HCT116 (cell line): Measurements from ENCODE around the gene C1orf56. TPM values are rescaled to one million over a fixed set of nuclear protein-coding genes. Genes with fewer than 3 reads are reported as not detected.

Experiments
- ATAC-seq: fragments of 200-7000 bp; cut with Tn5 transposase; 2 replicates; pipeline ENCODE4 v1.9.1; 2020; ENCODE audit warnings: mild to moderate bottlenecking, moderate library complexity
- BruUV-seq: library from RNA; stranded (reverse); fragments of 400-500 nt; replicated peaks from 2 replicates; lab custom pipeline; 2021; lab: Mats Ljungman, UMichigan
- CTCF ChIA-PET: fragments of 300-600 bp; sonication (Branson Sonifier 250); formaldehyde crosslinking; loops from one replicate; lab custom pipeline; 2021; ENCODE audit warnings: antibody characterized with exemption; lab: Charles Lee
- POLR2A ChIA-PET: fragments of 300-600, 350-600 bp; sonication (Branson Sonifier 250); formaldehyde crosslinking; loops from one replicate; lab custom pipeline; 2021; ENCODE audit warnings: antibody characterized with exemption; lab: Charles Lee
- RAD21 ChIA-PET, 2 experiments: fragments of 300-600 bp; sonication (Branson Sonifier 250); formaldehyde crosslinking; loops; one replicate each; lab custom pipeline; 2023; ENCODE audit warnings: low total read pairs in 2 of 2; ENCODE audit not compliant: uncharacterized antibody in 2 of 2, unreplicated experiment in 2 of 2, low non-redundant PET in 1 of 2; lab: Charles Lee
- DNase-seq: peaks from one replicate; pipeline ENCODE4 v3.0.0-alpha.2; 2010; ENCODE audit warnings: low read depth, low spot score
- H2AFZ ChIP-seq: fragments of 200-600 bp; shearing (Covaris generic), sonication (generic); 2 replicates; pipeline ENCODE4 v1.6.1; 2017; ENCODE audit warnings: low read depth, mixed run types, mixed read lengths, antibody characterized with exemption, low read length; ENCODE audit not compliant: poor library complexity, severe bottlenecking
- H3K27ac ChIP-seq: 2 replicates; pipeline ENCODE4 v1.5.1; 2012; ENCODE audit warnings: low read depth, low read length
- H3K27me3 ChIP-seq: fragments of 200-600 bp; sonication (generic); 2 replicates; pipeline ENCODE4 v1.6.1; 2016; ENCODE audit warnings: mixed run types, low read length, mixed read lengths; ENCODE audit not compliant: insufficient read depth
- H3K36me3 ChIP-seq, 2 experiments: fragments of 200-500 bp in 1 of 2; fragments of 200-600 bp in 1 of 2; sonication (Bioruptor generic) in 1 of 2; sonication (generic) in 1 of 2; 2 replicates each; pipeline versions ENCODE4 v1.5.1 to v1.6.1; 2014 to 2016; ENCODE audit warnings: low read length in 2 of 2, inconsistent platforms in 1 of 2, mixed read lengths in 1 of 2, mixed run types in 1 of 2; ENCODE audit not compliant: insufficient read depth in 2 of 2, control insufficient read depth in 1 of 2
- H3K4me1 ChIP-seq, 2 experiments: fragments of 200-600 bp in 1 of 2; sonication (generic) in 1 of 2; 2 replicates each; pipeline versions ENCODE4 v1.5.1 to v1.6.1; 2012 to 2017; ENCODE audit warnings: low read length in 2 of 2, inconsistent platforms in 1 of 2, mild to moderate bottlenecking in 1 of 2, mixed read lengths in 1 of 2, mixed run types in 1 of 2, moderate library complexity in 1 of 2; ENCODE audit not compliant: insufficient read depth in 2 of 2, control insufficient read depth in 1 of 2
- H3K4me2 ChIP-seq: fragments of 200-600 bp; sonication (generic); 2 replicates; pipeline ENCODE4 v1.6.1; 2017; ENCODE audit warnings: mixed run types, low read length, mixed read lengths
- H3K4me3 ChIP-seq, 2 experiments: fragments of 200-600 bp in 1 of 2; sonication (generic) in 1 of 2; replicated peaks in 1 of 2; 2 replicates each; pipeline ENCODE4 v1.5.1; 2011 to 2016; ENCODE audit warnings: low read length in 2 of 2, control low read depth in 1 of 2, low read depth in 1 of 2, mild to moderate bottlenecking in 1 of 2, mixed read lengths in 1 of 2, mixed run types in 1 of 2
- H3K79me2 ChIP-seq: fragments of 200-600 bp; sonication (generic); 2 replicates; pipeline ENCODE4 v1.6.1; 2017; ENCODE audit warnings: mild to moderate bottlenecking, mixed run types, low read length, moderate library complexity, mixed read lengths; ENCODE audit not compliant: insufficient read depth
- H3K9ac ChIP-seq: fragments of 200-600 bp; sonication (generic); 2 replicates; pipeline ENCODE4 v1.6.1; 2016; ENCODE audit warnings: low read length, mixed read lengths
- H3K9me2 ChIP-seq: fragments of 200-600 bp; sonication (generic), shearing (Covaris generic); 2 replicates; pipeline ENCODE4 v1.6.1; 2017; ENCODE audit warnings: mixed run types, mild to moderate bottlenecking, moderate library complexity; ENCODE audit not compliant: insufficient read depth
- H3K9me3 ChIP-seq, 2 experiments: fragments of 200-500 bp in 1 of 2; fragments of 200-600 bp in 1 of 2; sonication (Bioruptor generic) in 1 of 2; sonication (generic) in 1 of 2; 2 replicates each; pipeline ENCODE4 v1.6.1; 2014 to 2017; ENCODE audit warnings: low read length in 2 of 2, mixed read lengths in 2 of 2, inconsistent platforms in 1 of 2, low read depth in 1 of 2, mild to moderate bottlenecking in 1 of 2, mixed run types in 1 of 2, moderate library complexity in 1 of 2; ENCODE audit not compliant: control insufficient read depth in 1 of 2, insufficient read depth in 1 of 2
- H4K20me1 ChIP-seq: fragments of 200-600 bp; sonication (generic), shearing (Covaris generic); 2 replicates; pipeline ENCODE4 v1.6.1; 2017; ENCODE audit warnings: mixed run types, mild to moderate bottlenecking, moderate library complexity; ENCODE audit not compliant: insufficient read depth
- CEBPB ChIP-seq: IDR thresholded peaks from 2 replicates; pipeline ENCODE4 v1.6.1; 2012; ENCODE audit warnings: low read depth
- EZH2phosphoT487 ChIP-seq: fragments of 200-600 bp; IDR thresholded peaks from 2 replicates; pipeline ENCODE4 v1.6.1; 2018; ENCODE audit warnings: antibody characterized with exemption, borderline replicate concordance
- JUND ChIP-seq: IDR thresholded peaks from 2 replicates; pipeline ENCODE4 v1.6.1; 2012
- POLR2AphosphoS5 ChIP-seq: IDR thresholded peaks from 2 replicates; pipeline ENCODE4 v1.6.1; 2011; ENCODE audit warnings: mild to moderate bottlenecking, low read depth, low read length, moderate library complexity
- SP1 ChIP-seq: IDR thresholded peaks from 2 replicates; pipeline ENCODE4 v1.6.1; 2012; ENCODE audit warnings: low read depth
- TCF7L2 ChIP-seq: IDR thresholded peaks from 2 replicates; pipeline ENCODE4 v1.7.0; 2011; ENCODE audit warnings: borderline replicate concordance, inconsistent platforms; ENCODE audit not compliant: insufficient read depth, insufficient read length; ENCODE audit errors: extremely low read depth
- ZNF274 ChIP-seq: fragments of 200-500 bp; sonication (Bioruptor generic); IDR thresholded peaks from 2 replicates; pipeline ENCODE4 v1.6.1; 2014; ENCODE audit warnings: mild to moderate bottlenecking, low read depth, low read length, inconsistent platforms
- intact Hi-C: fragments of 100-400 bp; cut with micrococcal nuclease; formaldehyde crosslinking; loops from 2 replicates; pipeline ENCODE4 v1.10.0; 2022
- total RNA-seq: library from RNA; stranded (reverse); gene quantifications from one replicate; pipeline ENCODE4 v1.2.1, GENCODE V29; 2021; ENCODE audit not compliant: unreplicated experiment
- TF ChIP-seq, protein P1 (sequence below), 3 experiments: fragments of 200-600 bp in 1 of 3; sonication (generic) in 1 of 3; IDR thresholded peaks in 2 of 3; conservative IDR thresholded peaks in 1 of 3; 2 replicates each; pipeline ENCODE4 v1.5.1; 2012 to 2017; ENCODE audit warnings: low read depth in 2 of 3, low read length in 2 of 3, antibody characterized with exemption in 1 of 3, borderline replicate concordance in 1 of 3, control low read depth in 1 of 3, mild to moderate bottlenecking in 1 of 3, mixed read lengths in 1 of 3, mixed run types in 1 of 3, moderate library complexity in 1 of 3; ENCODE audit not compliant: insufficient read depth in 1 of 3
- TF ChIP-seq, protein P2 (sequence below): IDR thresholded peaks from 2 replicates; pipeline ENCODE4 v1.6.1; 2012
- TF ChIP-seq, protein P3 (sequence below): IDR thresholded peaks from 2 replicates; pipeline ENCODE4 v1.6.1; 2012; ENCODE audit warnings: low read depth

The C1orf56 gene
- total RNA-seq, 1 experiment from 2014 or later: not detected

DNA sequence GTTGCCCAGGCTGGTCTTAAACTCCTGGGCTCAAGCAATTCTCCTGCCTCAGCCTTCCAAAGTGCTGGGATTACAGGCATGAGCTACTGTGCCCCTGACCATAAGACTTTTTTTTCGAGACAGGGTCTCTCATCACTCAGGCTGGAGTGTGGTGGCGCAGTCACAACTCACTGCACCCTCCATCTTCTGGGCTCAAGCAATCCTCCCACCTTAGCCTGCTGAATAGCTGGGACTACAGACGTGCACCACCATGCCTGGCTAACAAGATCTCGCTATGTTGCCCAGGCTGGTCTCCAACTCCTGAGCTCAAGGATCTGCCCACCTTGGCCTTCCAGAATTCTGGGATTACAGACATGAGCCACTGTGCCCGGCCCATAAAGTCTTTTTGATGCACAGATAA is 1.9 kb downstream of the C1orf56 start:
- no peak overlapping the region for H3K27ac ChIP-seq
- BruUV-seq: no TSS peak
- no peak for ATAC-seq
- DNase-seq: no peak
- RAD21 ChIA-PET: no interaction called here
- POLR2A ChIA-PET: no interaction called here
- H3K4me3 ChIP-seq: no peak overlapping the region
- no peaks in the 10 kb centered on the region for H3K9me3 ChIP-seq
- H3K9me2 ChIP-seq: no peaks in the 10 kb centered on the region
- no peaks in the 10 kb centered on the region for H3K27me3 ChIP-seq
- no peaks in the 10 kb centered on the region for H3K4me1 ChIP-seq
- TF ChIP-seq, protein P1, sequence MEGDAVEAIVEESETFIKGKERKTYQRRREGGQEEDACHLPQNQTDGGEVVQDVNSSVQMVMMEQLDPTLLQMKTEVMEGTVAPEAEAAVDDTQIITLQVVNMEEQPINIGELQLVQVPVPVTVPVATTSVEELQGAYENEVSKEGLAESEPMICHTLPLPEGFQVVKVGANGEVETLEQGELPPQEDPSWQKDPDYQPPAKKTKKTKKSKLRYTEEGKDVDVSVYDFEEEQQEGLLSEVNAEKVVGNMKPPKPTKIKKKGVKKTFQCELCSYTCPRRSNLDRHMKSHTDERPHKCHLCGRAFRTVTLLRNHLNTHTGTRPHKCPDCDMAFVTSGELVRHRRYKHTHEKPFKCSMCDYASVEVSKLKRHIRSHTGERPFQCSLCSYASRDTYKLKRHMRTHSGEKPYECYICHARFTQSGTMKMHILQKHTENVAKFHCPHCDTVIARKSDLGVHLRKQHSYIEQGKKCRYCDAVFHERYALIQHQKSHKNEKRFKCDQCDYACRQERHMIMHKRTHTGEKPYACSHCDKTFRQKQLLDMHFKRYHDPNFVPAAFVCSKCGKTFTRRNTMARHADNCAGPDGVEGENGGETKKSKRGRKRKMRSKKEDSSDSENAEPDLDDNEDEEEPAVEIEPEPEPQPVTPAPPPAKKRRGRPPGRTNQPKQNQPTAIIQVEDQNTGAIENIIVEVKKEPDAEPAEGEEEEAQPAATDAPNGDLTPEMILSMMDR (IDR thresholded peaks at IDR 0.05 in 2 of 3, conservative IDR thresholded peaks at IDR 0.05 in 1 of 3; ENCODE audit: borderline replicate concordance in 1 of 3, insufficient read depth in 1 of 3, low read depth in 2 of 3, low read length in 2 of 3): no peak
- TF ChIP-seq POLR2AphosphoS5 (0 out of 2 replicates have a peak, but pooled peaks have one; percentile 10), TCF7L2 (no peak)
- no peak overlapping the region for H3K4me2 ChIP-seq
- intact Hi-C loops: no loop called here
- H4K20me1 ChIP-seq: no peaks in the 10 kb centered on the region
- no peaks in the 10 kb centered on the region for H3K79me2 ChIP-seq
- H3K9ac ChIP-seq: no peak overlapping the region
- CTCF ChIA-PET: no interaction called here
- H2AFZ ChIP-seq: no peak overlapping the region
- peaks cover 11 to 24% of the 10 kb centered on the region in 2 experiments; a peak in 3 of 4 replicates for H3K36me3 ChIP-seq

DNA sequence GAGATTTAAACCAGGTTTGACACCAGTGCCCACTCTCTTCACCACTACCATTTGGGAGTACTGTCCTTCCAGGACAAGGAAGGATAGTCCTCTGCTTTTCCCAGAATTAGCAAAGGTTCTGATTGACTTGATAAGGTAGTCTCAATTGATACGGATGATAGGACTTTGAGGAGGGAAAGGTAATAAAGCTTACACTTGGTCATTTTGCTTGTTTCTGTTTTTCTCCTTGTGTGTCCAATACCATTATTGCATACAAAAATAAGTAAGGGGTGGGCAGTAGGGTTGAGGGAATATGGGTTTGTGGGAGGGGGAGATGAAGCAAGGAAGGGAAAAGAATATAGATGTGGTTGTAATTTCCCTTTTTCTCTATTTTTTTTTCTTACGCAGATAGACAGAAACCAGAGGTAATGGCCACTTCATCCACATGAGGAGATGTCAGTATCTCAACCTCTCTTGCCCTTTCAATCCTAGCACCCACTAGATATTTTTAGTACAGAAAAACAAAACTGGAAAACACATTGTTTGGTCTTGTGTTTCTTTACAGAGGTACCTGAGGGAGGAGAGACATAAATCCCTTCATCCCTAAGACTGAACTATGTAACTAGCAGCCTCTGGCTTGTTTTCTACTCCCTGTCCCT is 2.6 kb downstream of the C1orf56 start:
- Histone ChIP-seq H3K9me3 (no peaks in the 10 kb centered on the region), H3K27me3 (no peaks in the 10 kb centered on the region), H3K79me2 (peaks cover 4% of the 10 kb centered on the region; the same call in 1 of the 2 replicates), H4K20me1 (no peaks in the 10 kb centered on the region), H3K9ac (no peak overlapping the region), H3K36me3 (peaks cover 16 to 31% of the 10 kb centered on the region in 2 experiments), H3K4me2 (no peak overlapping the region), H3K9me2 (no peaks in the 10 kb centered on the region), H2AFZ (no peak overlapping the region), H3K4me1 (no peaks in the 10 kb centered on the region; a peak in 1 of 4 replicates), H3K27ac (no peak overlapping the region), H3K4me3 (no peak overlapping the region)
- CTCF ChIA-PET: no interaction called here
- POLR2A ChIA-PET: no interaction called here
- no peak for ATAC-seq
- BruUV-seq: no TSS peak
- no peak for DNase-seq
- intact Hi-C loops: no loop called here
- RAD21 ChIA-PET: no interaction called here
- no peak for TF ChIP-seq JUND
- TF ChIP-seq TCF7L2: no peak
- no peak for TF ChIP-seq SP1
- TF ChIP-seq, protein P2, sequence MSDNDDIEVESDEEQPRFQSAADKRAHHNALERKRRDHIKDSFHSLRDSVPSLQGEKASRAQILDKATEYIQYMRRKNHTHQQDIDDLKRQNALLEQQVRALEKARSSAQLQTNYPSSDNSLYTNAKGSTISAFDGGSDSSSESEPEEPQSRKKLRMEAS: no peak
- no peak for TF ChIP-seq CEBPB
- no peak for TF ChIP-seq ZNF274
- TF ChIP-seq, protein P3, sequence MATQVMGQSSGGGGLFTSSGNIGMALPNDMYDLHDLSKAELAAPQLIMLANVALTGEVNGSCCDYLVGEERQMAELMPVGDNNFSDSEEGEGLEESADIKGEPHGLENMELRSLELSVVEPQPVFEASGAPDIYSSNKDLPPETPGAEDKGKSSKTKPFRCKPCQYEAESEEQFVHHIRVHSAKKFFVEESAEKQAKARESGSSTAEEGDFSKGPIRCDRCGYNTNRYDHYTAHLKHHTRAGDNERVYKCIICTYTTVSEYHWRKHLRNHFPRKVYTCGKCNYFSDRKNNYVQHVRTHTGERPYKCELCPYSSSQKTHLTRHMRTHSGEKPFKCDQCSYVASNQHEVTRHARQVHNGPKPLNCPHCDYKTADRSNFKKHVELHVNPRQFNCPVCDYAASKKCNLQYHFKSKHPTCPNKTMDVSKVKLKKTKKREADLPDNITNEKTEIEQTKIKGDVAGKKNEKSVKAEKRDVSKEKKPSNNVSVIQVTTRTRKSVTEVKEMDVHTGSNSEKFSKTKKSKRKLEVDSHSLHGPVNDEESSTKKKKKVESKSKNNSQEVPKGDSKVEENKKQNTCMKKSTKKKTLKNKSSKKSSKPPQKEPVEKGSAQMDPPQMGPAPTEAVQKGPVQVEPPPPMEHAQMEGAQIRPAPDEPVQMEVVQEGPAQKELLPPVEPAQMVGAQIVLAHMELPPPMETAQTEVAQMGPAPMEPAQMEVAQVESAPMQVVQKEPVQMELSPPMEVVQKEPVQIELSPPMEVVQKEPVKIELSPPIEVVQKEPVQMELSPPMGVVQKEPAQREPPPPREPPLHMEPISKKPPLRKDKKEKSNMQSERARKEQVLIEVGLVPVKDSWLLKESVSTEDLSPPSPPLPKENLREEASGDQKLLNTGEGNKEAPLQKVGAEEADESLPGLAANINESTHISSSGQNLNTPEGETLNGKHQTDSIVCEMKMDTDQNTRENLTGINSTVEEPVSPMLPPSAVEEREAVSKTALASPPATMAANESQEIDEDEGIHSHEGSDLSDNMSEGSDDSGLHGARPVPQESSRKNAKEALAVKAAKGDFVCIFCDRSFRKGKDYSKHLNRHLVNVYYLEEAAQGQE: no peak
- no peak for TF ChIP-seq EZH2phosphoT487
